Skeletal muscle satellite cell (primary cell): ENCODE data around the gene NAT10.

ENCODE experiments used
- H3K27me3 ChIP-seq: 2 replicates; pipeline ENCODE4 v1.7.0; 2013; ENCODE audit warnings: low read length; ENCODE audit not compliant: control insufficient read depth, insufficient read depth
- H3K36me3 ChIP-seq: 2 replicates; pipeline ENCODE4 v1.7.0; 2013; ENCODE audit warnings: mild to moderate bottlenecking, control low read depth, low read length; ENCODE audit not compliant: insufficient read depth
- H3K4me1 ChIP-seq: 2 replicates; pipeline ENCODE4 v1.7.0; 2013; ENCODE audit warnings: low read length; ENCODE audit not compliant: control insufficient read depth, insufficient read depth
- H3K4me2 ChIP-seq: 2 replicates; pipeline ENCODE4 v1.7.0; 2013; ENCODE audit warnings: mild to moderate bottlenecking, low read length
- H3K4me3 ChIP-seq: 2 replicates; pipeline ENCODE4 v1.7.0; 2013; ENCODE audit warnings: low read length
- H3K9ac ChIP-seq: 2 replicates; pipeline ENCODE4 v1.7.0; 2013; ENCODE audit warnings: mild to moderate bottlenecking, low read depth, low read length, moderate library complexity
- H3K9me3 ChIP-seq: replicated peaks from 2 replicates; pipeline ENCODE4 v1.7.0; 2013; ENCODE audit warnings: mild to moderate bottlenecking, control low read depth, low read length

NAT10 gene

DNA sequence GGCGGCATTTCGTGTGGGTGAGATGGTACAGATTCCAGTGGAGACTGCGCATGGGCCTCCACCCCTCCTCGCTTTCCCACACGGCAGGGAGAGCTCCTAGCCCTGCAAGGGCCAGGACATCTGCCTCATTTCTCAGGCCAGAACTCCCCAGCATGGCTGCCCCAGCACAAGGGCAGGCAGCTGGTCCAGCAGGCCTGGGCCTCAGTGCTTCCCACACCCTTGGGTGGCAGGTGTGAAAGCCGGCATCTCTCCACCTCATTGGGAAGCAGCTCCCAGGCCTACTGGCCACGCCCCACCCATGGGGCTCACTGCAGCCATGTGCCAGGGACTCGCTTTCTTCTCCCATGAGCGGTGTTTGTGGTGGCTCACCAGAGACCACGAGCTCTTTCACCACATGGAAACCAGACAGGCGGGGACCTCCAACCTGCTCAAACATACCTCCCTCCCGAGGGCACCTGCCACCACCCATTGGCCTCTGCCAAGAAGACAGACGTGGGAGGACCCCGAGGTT is 79.1 kb downstream of the NAT10 start:
- Histone ChIP-seq H3K4me1 (no peaks in the 10 kb centered on the region), H3K4me2 (no peak overlapping the region), H3K36me3 (no peaks in the 10 kb centered on the region), H3K9me3 (no peaks in the 10 kb centered on the region), H3K4me3 (no peak overlapping the region), H3K9ac (no peak overlapping the region), H3K27me3 (peaks cover 11% of the 10 kb centered on the region)

- H3K9me3 ChIP-seq: no peaks in the 10 kb centered on the region
- no peak overlapping the region for H3K4me3 ChIP-seq
- H3K9ac ChIP-seq: no peak overlapping the region
- no peaks in the 10 kb centered on the region for H3K36me3 ChIP-seq
- H3K27me3 ChIP-seq: peaks cover 11% of the 10 kb centered on the region
- no peaks in the 10 kb centered on the region for H3K4me1 ChIP-seq
- no peak overlapping the region for H3K4me2 ChIP-seq
These were observed 80.8 kb downstream of the NAT10 start for GRCh38 chr11:34185926-34186841.

- H3K36me3 ChIP-seq: no peaks in the 10 kb centered on the region
- peaks cover 15% of the 10 kb centered on the region for H3K4me1 ChIP-seq
- H3K4me2 ChIP-seq: no peak overlapping the region
- H3K9me3 ChIP-seq: no peaks in the 10 kb centered on the region
- no peak overlapping the region for H3K9ac ChIP-seq
- H3K4me3 ChIP-seq: no peak overlapping the region
- peaks cover 11% of the 10 kb centered on the region for H3K27me3 ChIP-seq
These were observed 82.8 kb downstream of the NAT10 start for GRCh38 chr11:34188181-34188580.

DNA sequence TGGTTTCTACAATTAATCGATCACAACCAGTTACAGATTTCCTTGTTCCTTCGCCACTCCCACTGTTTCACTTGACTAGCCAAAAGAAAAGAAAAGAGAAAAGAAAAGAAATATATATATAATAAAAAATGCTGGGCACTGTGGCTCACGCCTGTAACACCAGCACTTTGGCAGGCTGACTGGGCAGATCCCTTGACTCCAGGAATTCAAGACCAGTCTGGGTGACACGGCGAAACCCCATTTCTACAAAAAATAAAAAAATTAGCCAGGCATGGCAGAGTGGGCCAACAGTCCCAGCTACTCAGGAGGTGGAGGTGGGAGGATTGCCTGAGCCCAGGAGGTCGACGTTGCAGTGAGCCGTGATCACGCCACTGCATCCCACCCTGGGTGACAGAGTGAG is 83.8 kb downstream of the NAT10 start:
- peaks cover 11% of the 10 kb centered on the region for H3K27me3 ChIP-seq
- peaks cover 22% of the 10 kb centered on the region for H3K4me1 ChIP-seq
- no peaks in the 10 kb centered on the region for H3K9me3 ChIP-seq
- H3K4me2 ChIP-seq: no peak overlapping the region
- H3K9ac ChIP-seq: no peak overlapping the region
- no peak overlapping the region for H3K4me3 ChIP-seq
- H3K36me3 ChIP-seq: no peaks in the 10 kb centered on the region

DNA sequence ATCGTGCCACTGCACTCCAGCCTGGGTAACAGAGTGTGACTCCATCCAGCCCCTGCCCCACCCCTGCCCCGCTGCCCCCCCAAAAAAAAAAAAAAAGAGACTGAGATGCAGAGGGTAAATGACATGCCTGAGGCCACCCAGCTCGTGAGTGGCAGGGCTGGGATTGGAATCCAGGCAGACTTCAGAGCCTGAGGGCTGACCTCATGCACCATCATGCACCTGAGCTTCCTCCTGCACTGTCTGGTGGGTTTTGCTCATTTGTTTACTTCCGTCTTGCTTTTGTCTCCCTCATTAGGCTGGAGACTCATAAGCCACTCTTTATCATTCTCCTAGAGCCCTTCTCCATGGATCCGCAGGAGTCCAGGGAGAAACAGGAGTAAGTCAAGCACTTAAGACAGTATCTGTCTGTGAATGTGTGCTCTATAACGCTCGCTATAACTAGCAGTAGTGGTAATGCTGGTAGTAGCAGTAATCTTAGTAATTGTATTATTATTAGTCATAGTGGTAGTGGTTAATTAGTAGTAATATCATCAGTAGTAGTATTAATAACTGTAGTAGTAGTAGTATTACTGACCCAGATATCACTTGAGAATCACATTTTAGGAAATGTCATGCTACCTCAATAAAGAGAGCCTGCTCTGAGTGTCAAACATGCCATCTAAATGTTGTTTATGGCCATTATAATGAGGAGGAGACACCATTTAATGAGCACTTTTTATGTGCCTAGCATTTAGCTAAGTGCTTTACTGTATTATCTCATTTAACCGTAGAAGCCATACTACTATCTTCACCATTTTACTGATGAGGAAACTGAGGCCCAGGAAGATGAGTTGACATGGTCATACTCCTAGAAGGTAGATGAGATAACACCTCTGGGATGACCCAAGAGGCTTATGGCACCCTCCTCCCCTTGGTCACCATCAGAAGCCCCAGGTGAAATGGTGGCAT is 85.0 kb downstream of the NAT10 start:
- H3K27me3 ChIP-seq: peaks cover 11% of the 10 kb centered on the region
- peaks cover 22% of the 10 kb centered on the region for H3K4me1 ChIP-seq
- H3K9ac ChIP-seq: no peak overlapping the region
- no peak overlapping the region for H3K4me2 ChIP-seq
- no peak overlapping the region for H3K4me3 ChIP-seq
- no peaks in the 10 kb centered on the region for H3K36me3 ChIP-seq
- H3K9me3 ChIP-seq: no peaks in the 10 kb centered on the region

DNA sequence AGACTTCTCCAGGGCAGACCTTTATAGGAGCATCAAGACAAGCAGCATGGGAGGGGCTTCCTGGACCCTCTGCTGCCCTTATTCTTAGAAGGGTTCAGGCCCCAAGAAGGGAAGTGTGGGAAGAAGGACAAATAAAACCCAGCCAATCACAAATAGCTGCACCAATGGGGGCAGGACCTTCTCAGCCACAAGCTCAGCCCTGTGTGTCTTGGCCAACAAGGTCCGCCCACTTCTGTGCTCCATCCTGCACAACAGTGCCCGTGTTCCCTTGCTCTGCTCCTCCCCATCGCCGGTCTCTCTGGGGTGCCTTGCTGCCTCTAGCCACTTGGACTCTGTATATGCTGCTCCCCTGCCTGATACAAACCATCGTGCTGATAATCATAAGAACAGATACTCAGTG is 86.1 kb downstream of the NAT10 start:
- Histone ChIP-seq H3K4me2 (no peak overlapping the region), H3K4me1 (peaks cover 22% of the 10 kb centered on the region), H3K9me3 (no peaks in the 10 kb centered on the region), H3K9ac (no peak overlapping the region), H3K36me3 (no peaks in the 10 kb centered on the region), H3K4me3 (no peak overlapping the region), H3K27me3 (peaks cover 11% of the 10 kb centered on the region)

- Histone ChIP-seq H3K4me3 (peak overlapping the region; percentile 65), H3K4me1 (peaks cover 22% of the 10 kb centered on the region), H3K27me3 (peaks cover 6% of the 10 kb centered on the region), H3K4me2 (peak overlapping the region; percentile 81), H3K9me3 (no peaks in the 10 kb centered on the region), H3K9ac (peak overlapping the region; percentile 50), H3K36me3 (no peaks in the 10 kb centered on the region)
These were observed 87.3 kb downstream of the NAT10 start for GRCh38 chr11:34192481-34193401.

DNA sequence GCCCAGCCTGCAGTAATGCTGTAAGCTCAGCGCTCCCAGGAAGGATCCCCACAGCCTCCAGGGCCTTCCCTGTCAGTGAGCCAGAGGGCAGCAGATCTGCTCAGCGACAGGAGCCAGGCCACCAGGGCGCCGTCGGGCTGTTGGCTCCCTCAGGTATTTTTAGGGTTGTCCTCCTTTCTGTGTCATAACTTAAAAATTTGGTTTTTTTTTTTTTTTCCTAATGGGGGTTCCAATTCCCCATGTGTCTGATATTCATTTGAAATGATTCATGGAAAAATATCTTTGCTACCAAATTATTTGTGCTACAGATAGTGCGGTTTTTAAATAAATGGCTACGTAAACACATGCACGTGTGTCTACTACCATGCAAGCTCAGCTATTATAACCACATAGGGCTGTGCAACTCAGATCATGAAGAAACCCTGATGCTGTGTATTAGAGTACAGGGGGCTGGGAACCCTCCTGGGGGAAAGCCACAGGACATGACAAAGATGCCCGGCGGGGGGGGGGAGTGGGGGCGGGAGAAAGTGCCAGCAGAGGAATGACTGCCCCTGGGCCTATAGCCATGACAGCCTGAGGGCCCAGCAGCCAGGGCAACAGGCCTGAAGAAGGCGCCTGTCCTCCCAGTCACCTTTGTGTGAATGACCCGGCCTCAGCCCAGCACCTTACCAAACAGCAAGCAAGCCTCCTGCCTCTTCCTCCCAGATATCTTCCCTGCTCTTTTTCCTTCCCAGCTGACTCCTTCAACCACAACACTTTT is 89.3 kb downstream of the NAT10 start:
- Histone ChIP-seq H3K9ac (no peak overlapping the region), H3K9me3 (no peaks in the 10 kb centered on the region), H3K27me3 (no peaks in the 10 kb centered on the region), H3K36me3 (no peaks in the 10 kb centered on the region), H3K4me3 (no peak overlapping the region), H3K4me1 (peaks cover 22% of the 10 kb centered on the region), H3K4me2 (no peak overlapping the region)
